HL-60 (cell line): Measurements from ENCODE around the gene SPINT2.
A peak's percentile ranks its signal among the peaks of the same experiment; 100 is the strongest.

Source experiments
- DNase-seq, 2 experiments: peaks; one replicate each; pipeline ENCODE4 v3.0.0-alpha.2; 2010 to 2020; ENCODE audit warnings: low read depth in 1 of 2, low spot score in 1 of 2
- H3K27ac ChIP-seq: fragments of 250-450 bp; sonication (Bioruptor Pico); replicated peaks from 2 replicates; pipeline ENCODE4 v1.5.1; 2020; ENCODE audit warnings: mild to moderate bottlenecking, moderate library complexity
- H3K27me3 ChIP-seq: fragments of 250-450 bp; sonication (Bioruptor Pico); 2 replicates; pipeline ENCODE4 v1.5.1; 2021; ENCODE audit warnings: mild to moderate bottlenecking, moderate library complexity; ENCODE audit not compliant: insufficient read depth, poor library complexity, severe bottlenecking
- H3K4me3 ChIP-seq: replicated peaks from 2 replicates; pipeline ENCODE4 v1.5.1; 2011; ENCODE audit warnings: mild to moderate bottlenecking, control low read depth, low read length; ENCODE audit not compliant: insufficient read depth
- GABPA ChIP-seq: IDR thresholded peaks from 2 replicates; pipeline ENCODE4 v1.6.1; 2012; ENCODE audit warnings: low read depth
- POLR2AphosphoS5 ChIP-seq: IDR thresholded peaks from 2 replicates; pipeline ENCODE4 v1.6.1; 2012; ENCODE audit warnings: low read depth
- REST ChIP-seq: IDR thresholded peaks from 2 replicates; pipeline ENCODE4 v1.6.1; 2012; ENCODE audit warnings: low read depth; ENCODE audit not compliant: insufficient replicate concordance
- SPI1 ChIP-seq: IDR thresholded peaks from 2 replicates; pipeline ENCODE4 v1.6.1; 2012; ENCODE audit warnings: low read depth, mild to moderate bottlenecking, borderline replicate concordance
- TF ChIP-seq, protein P1 (sequence below): IDR thresholded peaks from one replicate; pipeline ENCODE4 v1.5.1; 2011; ENCODE audit warnings: low read length, control low read depth, inconsistent platforms; ENCODE audit not compliant: insufficient read depth

Gene SPINT2

DNA sequence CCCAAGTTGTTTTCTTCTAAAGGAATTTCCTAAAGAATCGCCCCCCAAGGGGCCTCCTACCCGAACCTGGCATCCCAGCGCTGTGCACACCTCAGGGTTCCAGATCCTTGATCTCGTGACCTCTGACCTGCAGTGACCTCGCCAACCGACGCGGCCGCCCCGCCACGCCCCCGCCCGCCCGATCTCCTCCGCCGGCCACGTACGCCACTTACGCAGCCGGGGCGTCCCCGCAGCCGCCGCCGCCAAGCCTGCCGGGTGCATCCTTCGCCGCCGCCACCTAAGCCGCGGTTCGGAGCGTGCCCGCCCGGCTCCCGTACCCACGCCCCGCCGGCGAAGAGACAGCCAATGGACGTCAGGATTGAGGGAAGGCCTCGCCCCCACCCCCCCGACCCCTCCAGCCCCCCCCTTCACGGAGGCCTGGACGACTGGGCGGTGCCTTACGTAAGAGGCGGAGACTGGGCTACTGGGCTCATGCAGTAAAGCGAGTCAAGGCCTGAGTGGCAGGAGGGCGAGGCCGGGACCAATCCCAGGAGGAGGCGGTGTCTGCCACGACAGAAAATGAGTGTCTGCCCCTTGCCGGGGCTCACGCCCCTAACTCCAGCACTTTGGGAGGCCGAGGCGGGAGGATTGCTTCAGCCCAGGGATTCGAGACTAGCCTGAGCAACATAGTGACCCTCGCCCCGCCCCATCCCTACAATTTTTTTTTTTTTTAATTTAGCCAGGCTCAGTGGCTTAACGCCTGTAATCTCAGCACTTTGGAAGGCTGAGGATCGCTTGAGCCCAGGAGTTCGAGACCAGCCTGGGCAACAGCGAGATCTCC is 51.5 kb downstream of the SPINT2 start, which contains the start of gene YIF1B:
Gene YIF1B (minus strand): TSS at position 291 of the 820 bp plus-strand sequence. CDS start 30 bp downstream, at position 261.
- peak; percentile 96 to 98 for DNase-seq
- Histone ChIP-seq H3K27ac (peak within 1 kb of the TSS; percentile 82), H3K27me3 (no peaks in the 10 kb centered on the region), H3K4me3 (peak within 1 kb of the TSS; percentile 68)
- no peak for TF ChIP-seq POLR2AphosphoS5
- TF ChIP-seq REST, result no peak
- TF ChIP-seq SPI1, result no peak
- TF ChIP-seq GABPA, result no peak
- TF ChIP-seq, protein P1, sequence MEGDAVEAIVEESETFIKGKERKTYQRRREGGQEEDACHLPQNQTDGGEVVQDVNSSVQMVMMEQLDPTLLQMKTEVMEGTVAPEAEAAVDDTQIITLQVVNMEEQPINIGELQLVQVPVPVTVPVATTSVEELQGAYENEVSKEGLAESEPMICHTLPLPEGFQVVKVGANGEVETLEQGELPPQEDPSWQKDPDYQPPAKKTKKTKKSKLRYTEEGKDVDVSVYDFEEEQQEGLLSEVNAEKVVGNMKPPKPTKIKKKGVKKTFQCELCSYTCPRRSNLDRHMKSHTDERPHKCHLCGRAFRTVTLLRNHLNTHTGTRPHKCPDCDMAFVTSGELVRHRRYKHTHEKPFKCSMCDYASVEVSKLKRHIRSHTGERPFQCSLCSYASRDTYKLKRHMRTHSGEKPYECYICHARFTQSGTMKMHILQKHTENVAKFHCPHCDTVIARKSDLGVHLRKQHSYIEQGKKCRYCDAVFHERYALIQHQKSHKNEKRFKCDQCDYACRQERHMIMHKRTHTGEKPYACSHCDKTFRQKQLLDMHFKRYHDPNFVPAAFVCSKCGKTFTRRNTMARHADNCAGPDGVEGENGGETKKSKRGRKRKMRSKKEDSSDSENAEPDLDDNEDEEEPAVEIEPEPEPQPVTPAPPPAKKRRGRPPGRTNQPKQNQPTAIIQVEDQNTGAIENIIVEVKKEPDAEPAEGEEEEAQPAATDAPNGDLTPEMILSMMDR, result no peak

DNA sequence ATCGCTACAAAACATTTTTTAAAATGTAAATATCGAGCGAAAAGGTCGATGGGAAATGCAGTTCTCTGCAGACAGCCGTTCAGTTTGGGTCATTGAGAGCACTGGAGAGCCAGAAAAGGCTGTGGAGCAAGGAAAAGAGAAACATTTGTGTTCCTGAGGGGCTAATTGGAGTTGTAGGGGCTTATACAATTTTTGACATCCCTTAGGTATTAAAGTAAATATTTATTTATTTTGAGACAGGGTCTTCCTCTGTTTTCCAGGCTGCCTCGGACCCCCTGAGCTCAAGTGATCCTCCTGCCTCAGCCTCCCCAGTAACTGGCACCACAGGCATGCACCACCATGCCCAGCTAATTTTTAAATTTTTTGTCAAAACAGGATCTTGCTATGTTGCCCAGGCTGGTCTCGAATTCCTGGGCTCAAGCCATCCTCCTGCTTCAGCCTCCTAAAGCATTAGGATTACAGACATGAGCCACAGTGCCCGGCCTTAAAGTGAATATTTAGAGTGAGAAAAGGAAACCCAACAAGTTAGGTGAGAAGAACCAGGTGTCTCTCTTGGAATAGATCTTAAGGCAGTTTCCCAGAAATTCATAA is 52.2 kb downstream of the SPINT2 start:
- peak overlapping the region; percentile 34 for H3K4me3 ChIP-seq
- TF ChIP-seq GABPA (no peak), SPI1 (no peak), REST (no peak), POLR2AphosphoS5 (no peak)
- TF ChIP-seq, protein P1, result no peak
- no peaks in the 10 kb centered on the region for H3K27me3 ChIP-seq
- no peak for DNase-seq
- H3K27ac ChIP-seq, result peak overlapping the region; percentile 82

DNA sequence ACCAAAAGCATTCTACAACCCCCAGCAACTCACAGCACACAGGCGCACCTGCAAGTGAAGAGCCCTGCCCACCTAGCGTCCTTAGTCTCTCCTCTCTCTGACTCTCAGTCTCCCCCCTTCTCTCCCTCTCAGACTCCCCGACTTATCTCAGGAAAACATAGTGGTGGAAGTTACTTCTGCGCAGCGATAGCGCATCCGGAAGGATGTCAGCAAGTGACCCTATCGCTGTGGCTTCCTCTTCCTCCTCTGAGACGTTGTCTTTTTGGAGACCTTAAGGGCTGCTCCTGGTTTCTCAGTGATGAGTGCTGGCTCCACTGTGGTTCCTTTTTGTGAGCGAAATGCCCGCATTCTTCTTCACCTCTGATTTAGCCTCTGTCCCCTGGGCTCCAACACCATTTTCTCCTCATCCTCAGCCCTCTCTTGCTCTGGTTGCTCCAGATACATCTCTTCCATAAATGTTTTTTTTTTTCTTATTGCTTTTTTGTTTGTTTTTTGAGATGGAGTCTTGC is 52.8 kb downstream of the SPINT2 start:
- peak; percentile 65 to 79 for DNase-seq
- no peaks in the 10 kb centered on the region for H3K27me3 ChIP-seq
- peak; percentile 75; the same call in 1 of the 2 replicates for TF ChIP-seq SPI1
- TF ChIP-seq GABPA, result peak; percentile 47
- TF ChIP-seq, protein P1, result no peak
- no peak for TF ChIP-seq POLR2AphosphoS5
- no peak for TF ChIP-seq REST
- H3K27ac ChIP-seq, result peak overlapping the region; percentile 82
- H3K4me3 ChIP-seq, result peak overlapping the region; percentile 34
